Choroid plexus epithelial cell (primary cell): ENCODE results near the gene MRGPRG.

ENCODE experiments used
- DNase-seq: peaks from one replicate; pipeline ENCODE4 v3.0.0-alpha.2; 2010; ENCODE audit warnings: low read depth
- H3K4me3 ChIP-seq: 2 replicates; pipeline ENCODE4 v1.5.1; 2011; ENCODE audit warnings: low read depth, mild to moderate bottlenecking, control low read depth, low read length, moderate library complexity
- TF ChIP-seq, protein P1 (sequence below): conservative IDR thresholded peaks from 2 replicates; pipeline ENCODE4 v1.5.1; 2011; ENCODE audit warnings: low read depth, mild to moderate bottlenecking, control low read depth, inconsistent platforms, low read length, moderate library complexity

The MRGPRG gene

DNA sequence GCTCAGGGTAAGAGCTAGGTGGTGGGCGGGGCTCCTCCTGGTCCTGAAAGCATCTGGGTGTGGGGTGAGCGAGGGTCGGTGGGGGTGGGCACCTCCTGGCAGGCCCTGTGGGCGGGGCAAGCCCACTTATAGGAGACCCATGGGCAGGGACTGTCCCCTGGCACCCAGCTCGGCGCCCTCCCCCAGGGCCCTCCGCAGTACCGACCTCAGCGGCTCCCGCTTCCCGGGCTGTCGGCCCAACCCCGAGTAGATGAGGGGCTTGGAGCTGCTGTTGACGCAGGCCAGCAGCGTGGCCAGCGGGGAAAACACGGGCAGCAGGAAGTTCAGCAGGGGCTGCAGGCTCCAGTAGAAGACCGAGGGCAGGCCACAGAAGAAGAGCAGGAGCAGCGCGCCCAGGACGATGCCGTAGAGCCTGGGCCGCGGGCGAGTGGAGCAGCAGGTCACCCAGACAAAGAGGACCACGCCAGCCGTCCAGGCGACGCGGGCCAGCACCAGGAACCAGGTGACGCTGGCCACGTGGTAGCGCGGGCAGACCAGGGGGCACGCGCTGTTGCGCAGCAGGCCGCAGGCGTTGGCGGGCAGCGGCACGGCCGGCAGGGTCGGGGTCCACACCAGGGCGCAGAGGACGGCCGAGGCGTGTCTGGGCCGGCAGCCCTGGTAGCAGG, 663 bp downstream of the MRGPRG start:
- H3K4me3 ChIP-seq: no peak overlapping the region
- no peak for DNase-seq
- TF ChIP-seq, protein P1, sequence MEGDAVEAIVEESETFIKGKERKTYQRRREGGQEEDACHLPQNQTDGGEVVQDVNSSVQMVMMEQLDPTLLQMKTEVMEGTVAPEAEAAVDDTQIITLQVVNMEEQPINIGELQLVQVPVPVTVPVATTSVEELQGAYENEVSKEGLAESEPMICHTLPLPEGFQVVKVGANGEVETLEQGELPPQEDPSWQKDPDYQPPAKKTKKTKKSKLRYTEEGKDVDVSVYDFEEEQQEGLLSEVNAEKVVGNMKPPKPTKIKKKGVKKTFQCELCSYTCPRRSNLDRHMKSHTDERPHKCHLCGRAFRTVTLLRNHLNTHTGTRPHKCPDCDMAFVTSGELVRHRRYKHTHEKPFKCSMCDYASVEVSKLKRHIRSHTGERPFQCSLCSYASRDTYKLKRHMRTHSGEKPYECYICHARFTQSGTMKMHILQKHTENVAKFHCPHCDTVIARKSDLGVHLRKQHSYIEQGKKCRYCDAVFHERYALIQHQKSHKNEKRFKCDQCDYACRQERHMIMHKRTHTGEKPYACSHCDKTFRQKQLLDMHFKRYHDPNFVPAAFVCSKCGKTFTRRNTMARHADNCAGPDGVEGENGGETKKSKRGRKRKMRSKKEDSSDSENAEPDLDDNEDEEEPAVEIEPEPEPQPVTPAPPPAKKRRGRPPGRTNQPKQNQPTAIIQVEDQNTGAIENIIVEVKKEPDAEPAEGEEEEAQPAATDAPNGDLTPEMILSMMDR: no peak

DNA sequence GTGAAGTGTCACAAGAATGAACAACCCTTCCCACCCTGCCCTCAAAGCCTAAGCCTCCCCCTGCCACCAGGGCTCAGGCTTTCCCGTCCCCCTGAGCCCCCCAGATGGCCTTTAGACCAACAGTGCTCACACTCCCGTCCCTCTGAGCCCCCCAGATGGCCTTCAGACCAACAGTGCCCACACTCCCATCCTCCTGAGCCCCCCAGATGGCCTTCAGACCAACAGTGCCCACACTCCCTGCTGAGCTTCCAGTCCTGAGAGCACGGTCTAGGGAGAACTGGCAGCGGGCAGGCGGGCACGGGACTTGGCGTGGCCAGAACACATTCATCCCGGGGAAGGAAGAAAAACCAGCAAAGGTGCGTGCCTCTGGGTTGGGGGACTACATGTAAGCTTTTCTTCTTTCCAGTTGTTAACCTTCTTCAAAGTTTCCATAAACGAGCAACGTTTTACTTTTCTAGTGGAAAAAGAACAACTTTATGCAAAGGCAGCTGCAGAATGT, 2.5 kb downstream of the MRGPRG start:
- no peak for DNase-seq
- TF ChIP-seq, protein P1: no peak
- no peak overlapping the region for H3K4me3 ChIP-seq

DNA sequence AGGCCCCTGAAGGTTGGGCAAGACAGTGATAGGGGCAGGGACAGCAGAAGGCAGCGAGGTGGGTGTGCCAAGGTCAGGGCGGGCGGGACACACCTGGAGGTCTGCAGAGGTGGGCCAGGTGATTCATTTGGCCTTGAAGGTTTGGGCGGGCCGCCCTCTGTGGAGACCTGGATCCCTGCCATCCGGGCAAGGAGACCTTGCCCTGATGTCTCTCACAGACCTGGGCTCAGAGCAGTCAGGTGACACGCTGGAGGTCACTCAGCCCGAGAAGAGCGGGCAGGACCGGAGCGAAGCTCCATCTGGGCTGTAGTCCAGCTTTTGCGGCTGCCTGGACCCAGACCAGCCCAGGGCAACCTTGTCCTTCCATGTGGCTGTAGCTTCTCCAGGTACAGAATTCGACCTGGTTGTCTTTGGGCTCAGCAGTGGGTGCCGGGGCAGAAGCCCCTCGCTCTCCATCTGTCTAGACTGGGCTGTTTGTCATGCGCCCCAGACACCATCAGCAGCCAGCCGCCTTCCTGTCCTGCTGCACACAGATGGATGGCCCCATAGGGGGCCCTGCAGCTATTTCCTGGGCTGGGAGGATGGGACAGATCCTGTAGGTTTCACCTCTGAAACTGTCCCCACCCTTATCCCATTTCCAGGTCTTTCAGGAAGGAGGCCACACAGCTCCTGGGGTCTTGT, 3.1 kb downstream of the MRGPRG start:
- no peak overlapping the region for H3K4me3 ChIP-seq
- DNase-seq: no peak
- TF ChIP-seq, protein P1: no peak

DNA sequence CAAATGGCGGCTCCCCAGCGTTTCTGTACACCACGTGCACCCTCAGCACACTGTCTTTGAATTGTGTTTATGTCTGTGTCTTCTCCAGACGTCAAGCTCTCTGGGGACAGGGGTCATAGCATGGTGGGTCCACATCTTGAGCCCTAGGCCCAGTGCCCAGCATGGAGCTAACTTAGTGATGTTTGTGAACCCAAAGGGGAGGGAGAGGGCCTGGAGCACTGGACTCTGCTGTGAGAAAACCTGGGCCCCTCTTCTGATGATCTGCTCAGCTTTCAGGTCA, 4.3 kb downstream of the MRGPRG start:
- no peak for DNase-seq
- H3K4me3 ChIP-seq: no peak overlapping the region
- TF ChIP-seq, protein P1: no peak

DNA sequence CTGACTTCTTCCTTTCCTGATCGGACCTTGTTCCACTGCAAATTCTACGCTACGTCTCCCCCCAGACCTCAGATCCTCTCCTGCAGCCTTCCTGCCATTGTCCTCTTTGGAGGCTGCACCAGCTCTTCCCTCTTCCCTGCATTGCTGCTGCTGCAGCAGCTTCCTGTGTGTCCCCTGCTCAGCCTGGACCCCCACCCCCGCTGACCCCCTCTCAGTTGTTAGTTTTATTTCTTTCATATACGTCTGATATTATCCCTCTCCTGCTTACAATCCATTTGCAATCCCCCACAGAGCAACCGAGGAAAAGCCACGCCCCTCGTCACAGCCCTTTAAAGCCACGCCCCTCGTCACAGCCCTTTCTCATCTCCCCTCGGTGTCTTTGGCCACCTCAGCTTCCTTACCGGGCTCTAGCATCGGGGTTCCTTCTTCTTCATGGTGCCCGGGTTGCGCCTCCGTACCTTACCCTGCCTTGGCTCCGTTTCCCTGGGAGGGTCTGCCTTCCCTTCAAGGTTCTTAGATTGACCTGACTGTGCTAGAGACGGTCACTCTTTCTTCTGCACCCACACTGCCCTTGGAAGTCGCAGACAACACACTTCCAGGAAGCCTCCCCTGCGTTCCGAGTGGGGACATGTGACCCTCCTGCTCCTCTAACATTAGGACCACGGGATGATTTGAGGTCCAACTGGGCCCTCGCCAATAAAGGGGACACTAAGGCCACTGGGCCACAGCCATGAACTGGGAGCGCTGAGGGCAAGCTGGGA, 4.8 kb downstream of the MRGPRG start:
- H3K4me3 ChIP-seq: no peak overlapping the region
- no peak for DNase-seq
- TF ChIP-seq, protein P1: no peak

DNA sequence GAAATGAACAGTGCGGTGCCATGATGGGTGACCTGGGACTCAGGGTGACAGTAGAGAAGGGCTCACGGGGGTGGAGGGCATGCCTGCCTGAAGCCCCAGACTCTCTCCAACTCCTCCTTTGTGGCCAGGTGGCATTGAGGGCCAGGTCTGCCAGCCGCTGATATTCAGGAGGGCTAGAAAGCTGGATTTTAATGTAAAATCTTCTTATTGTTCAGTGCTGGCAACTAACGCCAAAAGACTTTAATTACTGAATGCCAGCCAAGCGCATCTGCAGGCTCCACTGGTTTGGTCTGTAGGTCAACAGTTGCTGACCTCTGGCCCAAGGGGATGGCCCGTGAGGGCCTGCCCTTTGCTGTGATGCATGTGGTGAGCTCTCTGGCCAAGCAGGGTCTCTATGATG, 10.3 kb downstream of the MRGPRG start:
- DNase-seq: no peak
- TF ChIP-seq, protein P1: no peak
- H3K4me3 ChIP-seq: no peak overlapping the region
